A549 (cell line): ENCODE measurements around the gene DEPDC1B. TPM values are rescaled to one million over a fixed set of nuclear protein-coding genes. Genes with fewer than 3 reads are reported as not detected.

Experiments
- ATAC-seq, 2 experiments: fragments of 200-7000 bp in 1 of 2; fragments of >200 bp in 1 of 2; cut with Nextera tagmentation in 1 of 2; cut with Tn5 transposase in 1 of 2; 3 replicates each; pipeline versions ENCODE4 v1.8.0 to v1.9.1; 2018 to 2020; ENCODE audit warnings: mild to moderate bottlenecking in 1 of 2, moderate library complexity in 1 of 2
- CTCF ChIA-PET: fragments of 300-600 bp; sonication (Branson Sonifier 250); formaldehyde crosslinking; extraction: SDS; loops from one replicate; lab custom pipeline; 2021; ENCODE audit warnings: antibody characterized with exemption, inconsistent platforms; lab: Yijun Ruan, JAX
- POLR2A ChIA-PET: fragments of 350-600 bp; formaldehyde crosslinking; extraction: SDS; loops from one replicate; lab custom pipeline; 2021; ENCODE audit warnings: antibody characterized with exemption, inconsistent platforms; lab: Yijun Ruan, JAX
- DNase-seq, 2 experiments: peaks; one replicate each; pipeline versions ENCODE4 v3.0.0 to v3.0.0-alpha.2; 2011 to 2016; ENCODE audit warnings: low read depth in 1 of 2, low spot score in 1 of 2
- FAIRE-seq: peaks from 2 replicates; lab custom pipeline; 2011; peaks lifted over from hg19 to GRCh38; lab: Jason Lieb, UNC
- H3K27ac ChIP-seq, 2 experiments: fragments of >200 bp; sonication (Bioruptor Twin); formaldehyde crosslinking; 3 replicates each; pipeline ENCODE4 v1.5.1; 2016 to 2017
- H3K4me1 ChIP-seq: fragments of >200 bp; sonication (Bioruptor Twin); formaldehyde crosslinking; 3 replicates; pipeline ENCODE4 v1.6.1; 2016
- H3K4me2 ChIP-seq: fragments of >200 bp; sonication (Bioruptor Twin); formaldehyde crosslinking; 3 replicates; pipeline ENCODE4 v1.6.1; 2016
- H3K4me3 ChIP-seq: fragments of >200 bp; sonication (Bioruptor Twin); formaldehyde crosslinking; 3 replicates; pipeline ENCODE4 v1.5.1; 2016
- H3K9me3 ChIP-seq: fragments of >200 bp; sonication (Bioruptor Twin); formaldehyde crosslinking; 3 replicates; pipeline ENCODE4 v1.6.1; 2016
- CBX2 ChIP-seq: fragments of 200-600 bp; sonication (generic); IDR thresholded peaks from 2 replicates; pipeline ENCODE4 v1.6.1; 2016; ENCODE audit warnings: low read depth, mild to moderate bottlenecking, borderline replicate concordance
- CBX8 ChIP-seq: fragments of 200-600 bp; sonication (generic); IDR thresholded peaks from 2 replicates; pipeline ENCODE4 v1.6.1; 2016
- CEBPB ChIP-seq, 2 experiments: fragments of >200 bp in 1 of 2; sonication (Bioruptor Twin) in 1 of 2; formaldehyde crosslinking in 1 of 2; IDR thresholded peaks; 2 replicates each; pipeline ENCODE4 v1.6.1; 2012 to 2016
- EHF ChIP-seq: fragments of 250-450 bp; sonication (Bioruptor Pico); IDR thresholded peaks from 2 replicates; pipeline ENCODE4 v1.5.0; 2020; ENCODE audit warnings: mild to moderate bottlenecking
- FOSL2 ChIP-seq, 2 experiments: fragments of 450-650 bp in 1 of 2; fragments of >200 bp in 1 of 2; sonication (Bioruptor Twin) in 1 of 2; formaldehyde crosslinking; IDR thresholded peaks; 2 replicates each; pipeline versions ENCODE4 v1.5.0 to v1.6.1; 2016 to 2020; ENCODE audit warnings: mild to moderate bottlenecking in 1 of 2, moderate library complexity in 1 of 2
- FOXS1 ChIP-seq: fragments of 250-450 bp; sonication (Bioruptor Pico); IDR thresholded peaks from 2 replicates; pipeline ENCODE4 v1.5.0; 2020; ENCODE audit warnings: mild to moderate bottlenecking, moderate library complexity
- GATA3 ChIP-seq: IDR thresholded peaks from 2 replicates; pipeline ENCODE4 v1.6.1; 2012; ENCODE audit warnings: borderline replicate concordance
- HES2 ChIP-seq: fragments of >200 bp; sonication (Bioruptor Twin); formaldehyde crosslinking; IDR thresholded peaks from 2 replicates; pipeline ENCODE4 v1.6.1; 2016
- HOXA7 ChIP-seq: fragments of 250-450 bp; sonication (Bioruptor Pico); IDR thresholded peaks from 2 replicates; pipeline ENCODE4 v1.5.0; 2020; ENCODE audit warnings: mild to moderate bottlenecking, moderate library complexity
- JUNB ChIP-seq: fragments of >200 bp; sonication (Bioruptor Twin); formaldehyde crosslinking; IDR thresholded peaks from 2 replicates; pipeline ENCODE4 v1.6.1; 2016
- KDM1A ChIP-seq: fragments of 200-600 bp; sonication (generic); IDR thresholded peaks from 2 replicates; pipeline ENCODE4 v1.6.1; 2016; ENCODE audit warnings: low read depth, mild to moderate bottlenecking
- MAZ ChIP-seq: fragments of 150-350 bp; IDR thresholded peaks from 2 replicates; pipeline ENCODE4 v1.6.1; 2014; ENCODE audit warnings: antibody characterized with exemption, low read depth, low read length, borderline replicate concordance
- MYC ChIP-seq: IDR thresholded peaks from 2 replicates; pipeline ENCODE4 v1.6.1; 2012; ENCODE audit warnings: mild to moderate bottlenecking, inconsistent platforms, low read length, improper control_type of control experiment, borderline replicate concordance
- PBX3 ChIP-seq: IDR thresholded peaks from 2 replicates; pipeline ENCODE4 v1.6.1; 2012
- PHF8 ChIP-seq: fragments of 200-600 bp; sonication (generic); IDR thresholded peaks from 2 replicates; pipeline ENCODE4 v1.6.1; 2016; ENCODE audit warnings: low read depth, mild to moderate bottlenecking, antibody characterized with exemption, moderate library complexity, borderline replicate concordance
- POLR2AphosphoS2 ChIP-seq: conservative IDR thresholded peaks from 2 replicates; pipeline ENCODE4 v1.6.1; 2012; ENCODE audit warnings: low read length, improper control_type of control experiment, inconsistent platforms
- RAD21 ChIP-seq, 2 experiments: fragments of >200 bp in 1 of 2; sonication (Bioruptor Twin) in 1 of 2; formaldehyde crosslinking in 1 of 2; IDR thresholded peaks in 1 of 2; conservative IDR thresholded peaks in 1 of 2; 2 replicates in 1 of 2; 3 replicates in 1 of 2; pipeline ENCODE4 v1.6.1; 2012 to 2018; ENCODE audit warnings: inconsistent platforms in 1 of 2
- RFX5 ChIP-seq: fragments of 450-650 bp; IDR thresholded peaks from 2 replicates; pipeline ENCODE4 v1.7.1; 2014; ENCODE audit warnings: antibody characterized with exemption, mild to moderate bottlenecking, moderate library complexity
- RNF2 ChIP-seq: fragments of 200-600 bp; sonication (generic); IDR thresholded peaks from 2 replicates; pipeline ENCODE4 v1.6.1; 2016; ENCODE audit warnings: low read depth, mild to moderate bottlenecking, antibody characterized with exemption, moderate library complexity, borderline replicate concordance
- SMC3 ChIP-seq: fragments of >200 bp; sonication (Bioruptor Twin); formaldehyde crosslinking; IDR thresholded peaks from 3 replicates; pipeline ENCODE4 v1.6.1; 2018; ENCODE audit warnings: inconsistent platforms
- SREBF2 ChIP-seq: fragments of 450-650 bp; IDR thresholded peaks from 2 replicates; pipeline ENCODE4 v1.6.1; 2014; ENCODE audit warnings: mild to moderate bottlenecking, moderate library complexity
- TFCP2L1 ChIP-seq: fragments of 250-450 bp; sonication (Bioruptor Pico); IDR thresholded peaks from 2 replicates; pipeline ENCODE4 v1.5.0; 2021; ENCODE audit warnings: mild to moderate bottlenecking
- ZC3H11A ChIP-seq: fragments of 450-650 bp; IDR thresholded peaks from 2 replicates; pipeline ENCODE4 v1.6.1; 2014; ENCODE audit warnings: antibody characterized with exemption, mild to moderate bottlenecking
- ZFP36 ChIP-seq: fragments of 450-650 bp; IDR thresholded peaks from 2 replicates; pipeline ENCODE4 v1.6.1; 2014; ENCODE audit warnings: borderline replicate concordance; ENCODE audit not compliant: partially characterized antibody
- ZSCAN20 ChIP-seq: fragments of 250-450 bp; sonication (Bioruptor Pico); IDR thresholded peaks from 2 replicates; pipeline ENCODE4 v1.8.0; 2022; ENCODE audit warnings: mild to moderate bottlenecking, moderate library complexity
- WGBS: methylation state at CpG from one replicate; pipeline ENCODE4 v1.1.6; 2017; ENCODE audit errors: missing lambda C conversion rate; 5-methylcytosine and 5-hydroxymethylcytosine counted together
- polyA plus RNA-seq, 4 experiments: library from polyadenylated mRNA; depleted of rRNA in 3 of 4; stranded (reverse); fragments of >200 nt; fragmentation: RNase III in 1 of 4; extraction: RNeasy Plus Mini Kit Qiagen cat#74134 plus additional on column Dnase treatment in 1 of 4; gene quantifications; 2 replicates in 3 of 4; 3 replicates in 1 of 4; pipeline ENCODE4 v1.2.3, GENCODE V29; 2011 to 2017
- TF ChIP-seq, protein P1 (sequence below): fragments of >200 bp; sonication (Bioruptor Twin); formaldehyde crosslinking; IDR thresholded peaks from 3 replicates; pipeline ENCODE4 v1.5.1; 2016
- TF ChIP-seq, protein P2 (sequence below): fragments of 150-350 bp; IDR thresholded peaks from 2 replicates; pipeline ENCODE4 v1.6.1; 2014; ENCODE audit warnings: low read depth, mild to moderate bottlenecking, low read length

DEPDC1B gene
- polyA plus RNA-seq, 2 of the 4 experiments (the other 2 are of a cell fraction), result 17.4 to 34.8 TPM

DNA sequence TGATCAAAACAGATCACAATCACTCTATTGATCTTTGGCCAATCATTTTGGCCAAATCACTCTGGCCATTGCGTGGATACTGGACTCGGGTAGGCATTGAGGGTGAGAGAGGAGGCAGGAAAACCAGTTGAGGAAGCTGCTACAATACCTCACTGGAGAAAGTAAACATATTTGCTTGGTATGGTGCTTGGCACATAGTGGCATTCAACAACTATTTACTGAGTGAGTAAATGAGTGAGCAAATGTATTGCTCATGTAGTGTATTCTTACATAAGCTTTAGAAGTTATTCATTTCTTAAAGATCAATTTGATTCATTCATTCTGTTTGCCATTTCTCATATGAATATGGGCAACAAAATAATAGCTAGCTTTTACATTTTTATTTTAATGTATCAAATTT, 4.0 kb upstream of the DEPDC1B start:
- ChIA-PET CTCF (interaction anchor here (0.9 to 2.3 kb wide), 4 partner anchors 11 to 19 kb away, joined by 3 to 7 read pairs (median 4); no protein-coding TSS in a partner anchor), POLR2A (no interaction called here)
- no peak overlapping the region for H3K4me3 ChIP-seq
- no peaks in the 10 kb centered on the region for H3K9me3 ChIP-seq
- H3K27ac ChIP-seq, result no peak overlapping the region
- TF ChIP-seq JUNB, result 0 out of 2 replicates have a peak, but pooled peaks have one; percentile 18
- TF ChIP-seq FOSL2 (IDR thresholded peaks at IDR 0.05), result no peak
- peak; percentile 81 for TF ChIP-seq FOSL2 (CRISPR knock-in tag; IDR thresholded peaks at IDR 0.05)
- peak; percentile 27; the same call in 1 of the 2 replicates for TF ChIP-seq GATA3
- TF ChIP-seq ZC3H11A, result no peak
- TF ChIP-seq CEBPB (IDR thresholded peaks at IDR 0.05), result peak in 1 of 2 experiments; percentile 67; a peak in 1 of 4 replicates
- no peak for TF ChIP-seq ZSCAN20
- no peak for TF ChIP-seq HES2
- FAIRE-seq, result no peak
- no peak for ATAC-seq
- peaks cover 21% of the 10 kb centered on the region for H3K4me1 ChIP-seq
- H3K4me2 ChIP-seq, result peak overlapping the region; percentile 42
- peak in 1 of 2 experiments; percentile 42 for DNase-seq
- 19% methylated on average over 2 of the region's 2 CpGs for WGBS

- no peak for DNase-seq
- WGBS, result 82% methylated on average over 8 of the region's 8 CpGs
- POLR2A ChIA-PET, result no interaction called here
- TF ChIP-seq KDM1A (no peak), CBX8 (no peak), RFX5 (no peak), SMC3 (no peak), CEBPB (IDR thresholded peaks at IDR 0.05) (no peak), MAZ (no peak), PHF8 (no peak), GATA3 (no peak), HES2 (no peak), FOXS1 (CRISPR knock-in tag) (no peak)
- TF ChIP-seq, all 56 proteins: peak for 0
- FAIRE-seq (no peak), ATAC-seq (no peak)
- H3K9me3 ChIP-seq, result no peaks in the 10 kb centered on the region
- peak overlapping the region; percentile 92; the same call in 2 of the 3 replicates for H3K4me2 ChIP-seq
- H3K27ac ChIP-seq, result no peak overlapping the region
- CTCF ChIA-PET, result interaction anchor here (1.6 to 5.1 kb wide), 4 partner anchors 8 to 891 kb away, joined by 3 to 64 read pairs (median 10); no protein-coding TSS in a partner anchor
- H3K4me3 ChIP-seq, result no peak overlapping the region
- H3K4me1 ChIP-seq, result peaks cover 38% of the 10 kb centered on the region
Observed at GRCh38 chr5:60701321-60701968, 1.5 kb upstream of the DEPDC1B start.

- 1% methylated on average over 16 of the region's 16 CpGs for WGBS
- no peak for DNase-seq
- TF ChIP-seq GATA3, result no peak
- no peak for TF ChIP-seq EHF (CRISPR knock-in tag)
- TF ChIP-seq SREBF2, result no peak
- no peak for TF ChIP-seq PHF8
- TF ChIP-seq RAD21 (conservative IDR thresholded peaks at IDR 0.05 in 1 of 2, IDR thresholded peaks at IDR 0.05 in 1 of 2), result no peak
- TF ChIP-seq PBX3, result no peak
- TF ChIP-seq MYC, result 0 out of 2 replicates have a peak, but pooled peaks have one; percentile 10
- TF ChIP-seq, protein P1, sequence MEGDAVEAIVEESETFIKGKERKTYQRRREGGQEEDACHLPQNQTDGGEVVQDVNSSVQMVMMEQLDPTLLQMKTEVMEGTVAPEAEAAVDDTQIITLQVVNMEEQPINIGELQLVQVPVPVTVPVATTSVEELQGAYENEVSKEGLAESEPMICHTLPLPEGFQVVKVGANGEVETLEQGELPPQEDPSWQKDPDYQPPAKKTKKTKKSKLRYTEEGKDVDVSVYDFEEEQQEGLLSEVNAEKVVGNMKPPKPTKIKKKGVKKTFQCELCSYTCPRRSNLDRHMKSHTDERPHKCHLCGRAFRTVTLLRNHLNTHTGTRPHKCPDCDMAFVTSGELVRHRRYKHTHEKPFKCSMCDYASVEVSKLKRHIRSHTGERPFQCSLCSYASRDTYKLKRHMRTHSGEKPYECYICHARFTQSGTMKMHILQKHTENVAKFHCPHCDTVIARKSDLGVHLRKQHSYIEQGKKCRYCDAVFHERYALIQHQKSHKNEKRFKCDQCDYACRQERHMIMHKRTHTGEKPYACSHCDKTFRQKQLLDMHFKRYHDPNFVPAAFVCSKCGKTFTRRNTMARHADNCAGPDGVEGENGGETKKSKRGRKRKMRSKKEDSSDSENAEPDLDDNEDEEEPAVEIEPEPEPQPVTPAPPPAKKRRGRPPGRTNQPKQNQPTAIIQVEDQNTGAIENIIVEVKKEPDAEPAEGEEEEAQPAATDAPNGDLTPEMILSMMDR, result no peak
- TF ChIP-seq, protein P2, sequence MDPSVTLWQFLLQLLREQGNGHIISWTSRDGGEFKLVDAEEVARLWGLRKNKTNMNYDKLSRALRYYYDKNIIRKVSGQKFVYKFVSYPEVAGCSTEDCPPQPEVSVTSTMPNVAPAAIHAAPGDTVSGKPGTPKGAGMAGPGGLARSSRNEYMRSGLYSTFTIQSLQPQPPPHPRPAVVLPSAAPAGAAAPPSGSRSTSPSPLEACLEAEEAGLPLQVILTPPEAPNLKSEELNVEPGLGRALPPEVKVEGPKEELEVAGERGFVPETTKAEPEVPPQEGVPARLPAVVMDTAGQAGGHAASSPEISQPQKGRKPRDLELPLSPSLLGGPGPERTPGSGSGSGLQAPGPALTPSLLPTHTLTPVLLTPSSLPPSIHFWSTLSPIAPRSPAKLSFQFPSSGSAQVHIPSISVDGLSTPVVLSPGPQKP, result no peak
- no peak for TF ChIP-seq HOXA7 (CRISPR knock-in tag)
- TF ChIP-seq ZFP36, result no peak
- TF ChIP-seq TFCP2L1 (CRISPR knock-in tag), result 0 out of 2 replicates have a peak, but pooled peaks have one; percentile 7
- no peak for TF ChIP-seq RNF2
- no peak for TF ChIP-seq JUNB
- TF ChIP-seq POLR2AphosphoS2, result no peak
- no peak for TF ChIP-seq CBX2
- TF ChIP-seq, all 56 proteins: peak for 2
- FAIRE-seq (no peak), ATAC-seq (peak; percentile 47 to 57)
- H3K4me1 ChIP-seq, result peaks cover 38% of the 10 kb centered on the region
- peak overlapping the region; percentile 74 for H3K4me3 ChIP-seq
- peak overlapping the region; percentile 87 to 93 for H3K27ac ChIP-seq
- ChIA-PET POLR2A (interaction anchor here (1.0 to 2.2 kb wide), 5 partner anchors 137 to 632 kb away, joined by 3 to 8 read pairs (median 4); partner anchors contain the start of genes ERCC8, NDUFAF2 and ZSWIM6), CTCF (interaction anchor here (0.8 to 5.1 kb wide), 21 partner anchors 8 to 890 kb away, joined by 3 to 64 read pairs (median 6); no protein-coding TSS in a partner anchor)
- H3K4me2 ChIP-seq, result peak overlapping the region; percentile 92
- H3K9me3 ChIP-seq, result no peaks in the 10 kb centered on the region
Observed at GRCh38 chr5:60700416-60700757, 421 bp upstream of the DEPDC1B start.
